GM19452 (cell line): ENCODE measurements around the gene KRT3.

Experiments
- ATAC-seq: cut with Tn5 transposase; IDR thresholded peaks from one replicate; pipeline ENCODE4 v1.9.1; 2021; ENCODE audit not compliant: unreplicated experiment

KRT3 gene

GRCh38 chr12:52795694-52796428, at the start of gene KRT3:
TSS of gene KRT3 (minus strand) at chr12:52796117. CDS start at chr12:52796042, 75 bp downstream.
- ATAC-seq, result no peak

GRCh38 chr12:52844386-52844785, 48.5 kb upstream of the KRT3 start:
- ATAC-seq, result no peak

DNA sequence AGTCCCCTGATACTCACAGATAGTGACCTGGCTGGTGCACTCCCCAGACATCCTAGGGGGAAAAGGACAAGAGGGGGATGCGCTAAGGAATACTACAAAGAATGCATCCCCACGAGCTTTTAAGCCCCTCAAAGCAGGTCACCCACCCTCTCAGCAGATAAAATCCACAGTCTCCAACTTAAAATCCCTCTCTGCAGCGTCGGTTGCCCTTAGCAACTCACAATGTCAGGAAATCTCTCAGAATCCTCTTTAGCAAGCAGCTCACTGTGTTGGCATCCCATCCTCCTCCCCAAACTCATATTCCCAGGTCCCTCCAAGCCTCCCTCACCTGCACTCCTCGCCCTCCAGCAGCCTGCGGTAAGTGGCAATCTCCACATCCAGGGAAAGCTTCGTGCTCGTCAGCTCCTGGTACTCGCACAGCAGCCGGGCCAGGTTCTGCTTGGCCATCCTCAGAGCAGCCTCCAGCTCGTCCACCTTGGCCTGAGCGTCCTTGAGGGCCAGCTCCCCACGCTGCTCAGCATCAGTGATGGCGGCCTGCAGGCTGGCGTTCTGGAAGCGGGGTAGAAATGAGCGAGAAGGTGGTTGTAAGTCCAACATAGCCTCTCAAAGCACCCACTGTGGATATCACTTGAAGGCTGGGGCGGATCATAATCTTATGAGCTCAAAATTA, 43.7 kb upstream of the KRT3 start:
- ATAC-seq, result no peak

- ATAC-seq, result no peak
These were observed 42.9 kb upstream of the KRT3 start for GRCh38 chr12:52838609-52839435.

DNA sequence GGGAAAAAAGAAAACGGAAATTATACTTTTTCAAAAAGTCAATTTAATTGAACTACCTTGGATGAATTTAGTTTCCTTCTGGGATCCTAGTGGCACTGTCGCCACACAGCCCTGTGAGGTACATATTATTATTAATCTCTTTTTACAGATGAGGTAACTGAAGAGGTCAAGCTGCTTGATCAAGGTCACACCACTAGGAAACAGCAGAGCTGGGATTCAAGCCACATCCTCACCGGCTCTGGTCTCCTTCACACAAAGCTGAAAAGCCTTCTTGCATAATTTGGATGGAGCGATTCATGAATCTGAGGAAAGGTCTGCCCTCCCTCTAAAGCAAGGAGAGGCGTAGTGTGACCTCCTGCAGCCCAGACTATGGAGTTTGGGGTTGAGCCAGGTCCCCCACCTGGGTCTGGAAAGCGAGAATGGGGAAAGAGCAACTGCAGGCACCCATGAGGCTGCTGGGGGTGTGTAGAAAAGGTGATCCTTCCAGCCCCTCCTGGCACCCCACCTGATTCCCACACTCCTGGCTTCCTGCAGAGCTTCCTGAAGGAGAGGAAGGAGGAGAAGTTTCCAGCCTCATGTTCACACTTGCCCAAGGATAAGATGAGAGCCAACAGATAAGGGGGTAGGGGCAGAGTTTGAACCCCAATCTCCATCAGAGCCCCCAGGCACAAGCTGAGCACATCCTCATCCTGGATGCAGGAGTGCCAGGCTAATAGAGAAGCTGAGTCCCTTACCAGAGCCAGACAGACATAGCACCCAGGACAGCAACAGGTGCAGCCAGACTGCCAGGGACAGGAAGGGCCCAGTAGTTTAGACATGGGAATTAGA, 42.1 kb upstream of the KRT3 start:
- ATAC-seq, result no peak

GRCh38 chr12:52837413-52837741, 41.5 kb upstream of the KRT3 start:
- no peak for ATAC-seq

DNA sequence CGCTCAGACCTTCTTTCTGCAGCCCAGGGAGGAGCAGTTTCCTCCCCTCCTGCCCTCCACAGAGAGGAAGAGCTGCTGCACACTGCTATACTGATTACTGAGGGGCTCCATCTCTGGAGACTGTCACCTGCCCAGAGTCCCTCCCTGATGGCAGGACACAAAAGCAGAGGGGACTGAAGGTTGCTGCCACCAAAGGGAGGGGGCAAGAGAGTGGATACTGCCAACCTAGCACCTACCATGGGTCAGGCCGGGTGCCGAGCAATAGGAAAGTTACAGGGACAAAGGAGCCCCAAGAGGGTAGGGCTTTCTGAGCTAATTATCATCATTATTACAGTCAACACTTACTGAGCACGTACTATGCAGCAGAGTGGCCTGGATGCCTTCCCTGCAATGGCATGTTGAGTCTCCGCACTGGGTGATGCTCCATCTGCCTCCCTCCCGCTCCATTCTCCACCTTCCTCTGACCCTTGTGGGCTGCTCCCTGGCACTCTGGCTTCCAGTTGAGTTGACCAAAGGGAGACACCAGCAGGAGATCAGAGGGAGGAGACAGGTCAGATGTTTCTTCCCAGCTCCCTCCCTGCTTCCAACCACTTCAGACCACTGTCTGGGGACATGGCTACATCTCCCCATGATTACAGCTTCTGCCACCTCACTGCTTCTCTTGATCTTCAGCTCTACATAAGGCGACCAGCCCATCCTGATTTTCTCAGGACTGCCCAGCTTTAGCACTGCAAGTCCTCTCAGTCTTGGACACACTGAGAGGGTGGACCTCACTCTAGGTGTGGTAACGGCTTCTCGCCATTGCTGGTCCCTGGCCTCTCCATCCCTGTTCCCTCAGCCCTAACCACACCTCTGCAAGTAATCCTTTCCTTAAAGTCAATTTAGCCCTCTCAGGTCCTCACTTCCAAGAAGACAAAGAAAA, 40.8 kb upstream of the KRT3 start:
- ATAC-seq, result no peak

GRCh38 chr12:52836042-52836466, 40.1 kb upstream of the KRT3 start:
- no peak for ATAC-seq

DNA sequence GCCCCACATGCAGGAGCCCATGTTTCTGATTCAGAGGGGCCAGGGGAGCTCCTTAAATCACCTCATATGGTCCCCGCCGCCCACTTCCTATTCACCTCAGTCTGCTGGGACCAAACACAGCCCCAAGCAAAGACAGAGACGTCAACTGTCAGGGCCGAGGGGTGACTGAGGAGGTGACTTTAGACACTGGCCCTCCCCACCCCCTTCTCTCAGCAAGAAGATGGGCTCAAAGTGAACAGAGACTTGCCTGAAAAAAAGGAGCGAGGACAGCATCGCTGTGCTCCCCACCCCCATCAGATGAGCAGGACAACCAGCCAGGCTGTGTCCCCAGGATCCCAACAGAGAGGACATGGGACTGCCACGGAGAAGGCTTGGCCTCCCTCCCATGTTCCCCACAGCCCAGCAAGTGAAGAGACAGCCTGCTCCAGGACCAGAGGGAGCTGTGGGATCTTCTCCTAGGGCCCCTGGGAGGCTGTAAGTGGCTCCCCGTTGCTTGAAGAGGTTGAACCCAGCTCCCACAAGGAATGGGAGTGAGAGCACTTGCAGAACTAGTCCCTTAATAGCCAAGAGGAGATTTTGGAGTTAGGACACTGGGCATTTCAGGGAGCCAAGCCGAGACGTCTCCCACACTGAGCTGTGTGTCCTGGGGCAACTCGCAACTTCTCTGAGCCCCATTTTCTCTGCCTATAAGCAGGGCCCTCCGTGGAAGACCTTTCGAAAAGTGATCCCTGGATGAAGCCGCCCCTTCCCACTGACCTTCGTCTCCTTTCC, 39.5 kb upstream of the KRT3 start:
- ATAC-seq, result no peak

DNA sequence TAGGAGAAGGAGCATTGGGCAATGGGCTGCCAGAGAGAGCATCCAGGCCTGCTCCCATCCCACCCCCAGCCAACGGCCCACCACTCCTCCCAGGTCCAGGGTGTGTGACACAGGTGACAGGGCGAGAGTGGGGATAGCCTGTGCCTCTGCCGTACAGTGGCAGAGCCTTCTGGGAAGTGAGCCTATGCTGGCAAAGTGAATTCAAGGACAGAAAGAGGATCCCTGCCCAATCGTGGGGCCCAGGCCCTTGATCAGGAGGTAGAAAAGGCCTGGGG, 38.7 kb upstream of the KRT3 start:
- ATAC-seq, result no peak

GRCh38 chr12:52833922-52834726, 38.2 kb upstream of the KRT3 start, which contains the start of gene KRT79:
TSS of gene KRT79 (minus strand) at chr12:52834311. CDS start at chr12:52834260, 51 bp downstream.
- ATAC-seq, result no peak

DNA sequence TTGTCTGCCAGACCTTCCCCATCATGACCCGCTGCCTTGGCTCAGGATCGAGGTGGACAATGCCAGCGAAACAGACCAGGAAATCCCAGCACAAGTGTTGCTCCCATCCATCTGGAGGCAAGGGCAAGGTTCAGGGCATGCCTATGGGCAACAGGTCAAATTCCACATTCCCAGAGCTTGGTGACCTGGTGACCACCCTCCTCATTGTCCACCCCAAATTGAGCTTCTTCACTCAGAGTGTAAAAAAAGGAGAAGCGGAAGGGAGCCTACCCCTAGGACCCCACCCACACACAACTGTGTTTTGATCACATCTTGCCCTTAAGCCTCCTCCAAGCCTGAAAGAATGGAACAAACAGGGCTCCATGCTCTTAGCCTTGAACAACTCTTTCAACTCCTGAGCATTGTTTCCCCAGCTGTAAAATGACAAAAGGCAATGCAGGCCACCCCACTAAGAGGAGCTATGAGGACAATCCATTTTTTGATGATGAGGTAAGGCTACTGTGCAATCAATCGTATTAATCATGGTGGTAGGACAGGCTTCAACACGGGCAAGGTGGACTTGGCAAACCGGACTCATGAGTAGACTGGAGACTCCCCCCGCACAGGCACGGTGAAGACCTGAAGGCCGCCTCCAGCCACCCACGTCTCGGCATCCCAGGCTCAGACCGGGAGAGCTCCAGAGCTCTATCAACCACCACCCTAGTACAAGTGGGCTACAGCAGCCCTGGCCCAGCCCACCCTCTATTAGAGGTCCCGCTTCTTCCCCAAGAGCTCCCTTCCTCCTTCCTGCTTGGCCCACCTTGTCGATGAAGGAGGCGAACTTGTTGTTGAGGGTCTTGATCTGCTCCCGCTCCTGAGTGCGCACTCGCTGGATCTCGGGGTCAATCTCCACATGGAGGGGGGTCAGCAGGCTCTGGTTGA, 37.3 kb upstream of the KRT3 start:
- no peak for ATAC-seq

GRCh38 chr12:52832451-52832850, 36.5 kb upstream of the KRT3 start:
- ATAC-seq, result no peak

GRCh38 chr12:52831251-52831650, 35.3 kb upstream of the KRT3 start:
- ATAC-seq, result no peak

GRCh38 chr12:52829986-52830770, 34.3 kb upstream of the KRT3 start:
- no peak for ATAC-seq

- ATAC-seq, result no peak
These were observed 32.7 kb upstream of the KRT3 start for GRCh38 chr12:52828591-52829021.

DNA sequence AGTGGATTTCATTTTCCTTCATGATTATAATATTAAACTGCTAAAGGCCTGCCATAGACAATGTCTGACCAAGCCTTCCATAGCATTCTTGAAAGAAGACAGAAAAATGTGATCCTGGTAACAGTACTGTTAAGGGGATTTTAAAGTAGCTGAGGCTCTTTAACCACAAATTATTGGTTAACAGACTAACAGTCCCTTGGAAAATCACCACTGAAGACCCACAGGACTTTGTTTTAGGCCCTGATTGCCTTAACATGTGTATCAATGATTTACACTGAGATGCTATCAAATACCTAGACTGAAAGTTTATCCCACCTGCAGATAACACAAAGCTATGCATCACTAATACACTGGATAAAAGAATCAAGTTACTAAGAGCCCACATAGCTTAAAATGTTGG, 32.2 kb upstream of the KRT3 start:
- no peak for ATAC-seq
